VCaP (cell line): ENCODE results near the gene IFNL1.
"Not testable (repeated sequence)": the region's sequence is repeated elsewhere in the genome, so short reads cannot be mapped to it uniquely, and the experiment has no call there.

ENCODE experiments used
- H3K27ac ChIP-seq: fragments of 450-650 bp; 2 replicates; pipeline ENCODE4 v1.5.1; 2017
- CTCF ChIP-seq: fragments of 450-650 bp; conservative IDR thresholded peaks from 2 replicates; pipeline ENCODE4 v1.5.1; 2017; ENCODE audit warnings: mild to moderate bottlenecking, moderate library complexity

Gene IFNL1

GRCh38 chr19:39307822-39308530 lies 11.8 kb downstream of the IFNL1 start:
- no peak for TF ChIP-seq CTCF
- H3K27ac ChIP-seq = no peak overlapping the region

GRCh38 chr19:39308531-39309304 lies 12.5 kb downstream of the IFNL1 start:
- no peak for TF ChIP-seq CTCF
- H3K27ac ChIP-seq = no peak overlapping the region

GRCh38 chr19:39309305-39309670 lies 13.1 kb downstream of the IFNL1 start:
- H3K27ac ChIP-seq = not testable (repeated sequence)

GRCh38 chr19:39310558-39311311 lies 14.5 kb downstream of the IFNL1 start:
- H3K27ac ChIP-seq = no peak overlapping the region
- no peak for TF ChIP-seq CTCF

GRCh38 chr19:39314016-39314728 lies 18.0 kb downstream of the IFNL1 start:
- TF ChIP-seq CTCF = no peak
- no peak overlapping the region for H3K27ac ChIP-seq

- no peak for TF ChIP-seq CTCF
- no peak overlapping the region for H3K27ac ChIP-seq
These were observed 19.7 kb downstream of the IFNL1 start for GRCh38 chr19:39315933-39316332.

GRCh38 chr19:39316627-39317321 lies 20.6 kb downstream of the IFNL1 start:
- no peak for TF ChIP-seq CTCF
- no peak overlapping the region for H3K27ac ChIP-seq
